Testis (tissue), 2 donors: ENCODE measurements around the gene DCLK1.

Source experiments
- CTCF ChIP-seq, 3 experiments: fragments of 450-650 bp in 2 of 3; fragments of 200-600 bp in 1 of 3; sonication (generic) in 1 of 3; IDR thresholded peaks; one replicate each; pipeline ENCODE4 v1.5.1; 2016 to 2019; ENCODE audit warnings: antibody characterized with exemption in 3 of 3, mild to moderate bottlenecking in 2 of 3, moderate library complexity in 1 of 3
- POLR2A ChIP-seq: fragments of 450-650 bp; IDR thresholded peaks from one replicate; pipeline ENCODE4 v1.6.1; 2017; ENCODE audit warnings: antibody characterized with exemption, mild to moderate bottlenecking, moderate library complexity

DNA sequence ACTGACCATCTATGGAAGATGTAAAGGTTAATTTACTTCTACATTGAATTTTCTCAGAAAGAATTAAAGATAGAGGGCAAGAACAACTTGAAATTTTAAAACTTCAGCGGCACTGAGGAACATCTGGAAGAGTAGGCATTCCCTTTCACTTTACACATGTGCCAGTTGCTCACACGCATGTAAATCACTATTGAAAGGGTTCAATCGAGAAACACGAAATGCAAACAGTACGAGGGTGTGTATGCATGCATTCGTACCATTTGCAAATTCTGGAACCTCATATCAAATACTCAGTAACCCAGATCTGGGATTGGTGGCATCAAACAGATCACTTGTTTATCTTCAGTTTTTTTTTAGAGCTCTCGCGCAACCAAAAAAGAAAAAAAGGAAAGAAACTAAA lies 339.2 kb downstream of the DCLK1 start:
- no peak for TF ChIP-seq POLR2A
- no peak for TF ChIP-seq CTCF (IDR thresholded peaks at IDR 0.05)
